Astrocyte of the cerebellum (primary cell): ENCODE results near the gene BRAT1.

Experiments used
- DNase-seq: peaks from one replicate; pipeline ENCODE4 v3.0.0-alpha.2; 2011; ENCODE audit warnings: low read depth
- H3K4me3 ChIP-seq: 2 replicates; pipeline ENCODE4 v1.5.1; 2011; ENCODE audit warnings: mild to moderate bottlenecking, low read depth, low read length, moderate library complexity
- CTCF ChIP-seq: IDR thresholded peaks from 2 replicates; pipeline ENCODE4 v1.5.1; 2012; ENCODE audit warnings: low read length, low read depth, moderate library complexity, mild to moderate bottlenecking; ENCODE audit errors: missing control alignments
- in situ Hi-C: cut with HindIII; loops from 2 replicates; pipeline ENCODE4 v1.10.0; 2017; ENCODE audit warnings: low sequenced_read_pairs

Gene BRAT1

DNA sequence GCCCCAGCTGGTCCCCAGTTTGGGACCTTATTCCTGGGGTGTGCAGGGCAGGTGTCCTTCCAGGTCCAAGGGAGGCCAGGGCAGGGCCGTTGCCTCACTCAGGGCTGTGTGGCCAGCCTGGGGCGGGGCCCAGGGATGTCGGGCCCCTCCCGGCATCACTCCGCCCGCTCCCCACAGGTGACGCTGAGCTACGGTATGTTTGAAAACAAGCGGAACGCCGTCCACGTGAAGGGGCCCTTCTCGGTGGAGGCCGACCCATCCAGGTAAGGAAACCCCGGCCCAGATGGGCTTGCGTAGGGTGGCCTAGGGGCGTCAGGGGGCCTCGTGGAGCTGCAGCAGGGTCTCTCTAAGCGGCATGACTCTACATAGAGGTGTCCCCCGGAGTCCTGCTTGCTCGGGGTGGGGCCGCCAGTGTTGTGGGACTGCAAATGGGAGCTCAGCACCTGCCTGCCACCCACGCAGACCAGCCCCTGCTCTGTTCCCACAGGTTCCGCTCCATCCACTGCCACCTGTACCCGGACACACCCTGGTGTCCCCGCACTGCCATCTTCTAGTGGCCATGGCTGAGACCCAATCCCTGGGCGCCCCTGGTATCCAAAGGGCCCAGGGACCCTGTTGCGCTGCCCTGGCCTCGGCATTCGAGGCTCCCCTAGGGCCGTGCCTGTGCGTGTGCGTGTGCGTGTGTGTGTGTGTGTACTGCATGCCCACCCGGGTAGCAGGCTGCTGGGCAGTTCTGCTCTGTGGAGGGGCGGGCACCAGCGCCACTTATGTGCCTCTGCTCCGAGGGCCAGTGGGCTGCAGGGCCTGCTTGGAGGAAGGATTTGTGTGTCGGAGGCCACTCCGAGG lies 28.4 kb downstream of the BRAT1 start:
- no peak for DNase-seq
- no peak for TF ChIP-seq CTCF
- H3K4me3 ChIP-seq, result no peak overlapping the region
- in situ Hi-C loops, result no loop called here

- no peak for DNase-seq
- in situ Hi-C loops, result no loop called here
- TF ChIP-seq CTCF, result peak; percentile 11
- H3K4me3 ChIP-seq, result no peak overlapping the region
These were observed 29.4 kb downstream of the BRAT1 start for GRCh38 chr7:2525658-2526630.

- no peak for DNase-seq
- in situ Hi-C loops, result no loop called here
- no peak overlapping the region for H3K4me3 ChIP-seq
- TF ChIP-seq CTCF, result no peak
These were observed 30.3 kb downstream of the BRAT1 start for GRCh38 chr7:2524808-2525657.

DNA sequence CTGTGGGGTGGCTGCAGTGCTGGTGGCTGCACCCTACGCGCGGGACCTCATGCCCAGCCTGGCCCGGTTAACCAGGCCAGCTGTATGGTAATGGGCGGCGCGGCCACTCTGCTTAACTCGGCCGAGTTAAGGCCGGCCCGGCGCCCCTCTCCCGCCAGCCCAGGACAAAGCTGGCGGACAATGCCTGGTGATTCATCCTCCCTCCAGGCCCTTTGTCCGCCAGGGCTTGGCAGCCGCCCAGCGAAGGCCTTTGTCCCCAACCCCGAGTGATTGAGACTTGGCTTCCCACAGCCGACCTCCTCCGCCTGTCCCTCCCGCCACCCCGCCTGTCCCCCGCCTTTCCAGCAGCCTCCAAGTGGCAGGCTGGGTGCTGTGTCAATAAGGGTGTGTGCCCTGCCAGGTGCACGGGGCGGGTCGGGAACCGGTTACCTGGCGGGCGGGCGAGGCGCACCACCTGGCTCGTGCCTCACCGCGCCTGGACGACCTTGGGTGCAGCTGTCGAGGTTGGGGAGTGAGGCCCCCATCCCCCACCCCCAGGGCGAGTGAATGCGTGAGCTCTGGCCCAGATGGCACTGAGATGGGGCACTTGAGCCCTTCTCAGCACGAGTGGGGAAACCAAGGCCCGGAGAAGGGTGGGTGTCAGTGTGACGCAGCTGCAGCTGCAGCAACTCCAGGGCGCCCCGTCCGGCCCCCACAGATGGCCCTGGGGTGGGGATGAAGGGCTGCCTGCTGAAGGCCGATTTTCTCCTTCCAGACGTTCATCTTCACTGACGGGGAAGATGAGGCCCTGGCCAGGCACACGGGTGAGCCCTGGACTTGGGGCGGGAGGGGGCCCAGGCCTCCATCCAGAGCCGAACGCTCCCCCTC lies 31.1 kb downstream of the BRAT1 start:
- no peak for DNase-seq
- no peak overlapping the region for H3K4me3 ChIP-seq
- TF ChIP-seq CTCF, result no peak
- in situ Hi-C loops, result no loop called here

DNA sequence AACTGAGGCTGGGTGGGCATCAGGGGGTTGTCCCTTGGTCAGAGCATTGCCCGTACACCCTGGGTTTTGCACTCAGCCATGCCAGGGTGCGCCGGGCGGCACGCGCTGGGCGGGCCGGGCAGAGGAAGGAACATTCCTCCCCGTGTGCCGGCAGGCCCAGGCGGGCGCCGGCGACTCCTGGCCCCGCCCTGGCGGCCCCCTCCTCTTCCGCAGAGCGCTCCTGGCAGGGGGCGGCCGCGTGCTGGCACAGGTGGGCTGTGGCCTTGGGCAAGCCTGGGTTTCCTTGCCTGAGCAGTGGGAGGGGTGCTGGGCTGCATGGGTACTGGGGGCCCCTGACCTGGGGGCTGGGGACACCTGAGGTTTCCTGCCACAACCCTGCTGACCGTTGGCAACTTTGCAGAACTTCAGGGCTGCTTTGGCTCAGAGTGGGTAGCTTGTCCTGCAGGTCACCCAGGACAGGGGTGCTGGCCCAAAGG lies 31.8 kb downstream of the BRAT1 start:
- TF ChIP-seq CTCF, result no peak
- in situ Hi-C loops, result no loop called here
- no peak overlapping the region for H3K4me3 ChIP-seq
- no peak for DNase-seq
